Inferior parietal cortex (tissue), 1 donor: ENCODE data around the gene FTSJ1.
"Not testable (repeated sequence)": the region's sequence is repeated elsewhere in the genome, so short reads cannot be mapped to it uniquely, and the experiment has no call there.

Experiments used
- DNase-seq: peaks from one replicate; pipeline ENCODE4 v3.0.0-alpha.2; 2016; ENCODE audit errors: extremely low spot score

Gene FTSJ1

GRCh38 chrX:48475774-48476577 lies at the start of gene FTSJ1:
Gene FTSJ1 (plus strand): TSS chrX:48476199. CDS start chrX:48478048, 1,849 bp downstream.
- DNase-seq: peak; percentile 87

- DNase-seq: not testable (repeated sequence)
These were observed 48.8 kb upstream of the FTSJ1 start for GRCh38 chrX:48427027-48427716.

- not testable (repeated sequence) for DNase-seq
These were observed 46.4 kb upstream of the FTSJ1 start for GRCh38 chrX:48429606-48430005.

GRCh38 chrX:48430166-48430565 lies 45.8 kb upstream of the FTSJ1 start:
- not testable (repeated sequence) for DNase-seq

- DNase-seq: not testable (repeated sequence)
These were observed 42.3 kb upstream of the FTSJ1 start for GRCh38 chrX:48433713-48434112.

GRCh38 chrX:48447201-48447600 lies 28.8 kb upstream of the FTSJ1 start:
- DNase-seq: not testable (repeated sequence)

- DNase-seq: no peak
These were observed 25.9 kb upstream of the FTSJ1 start for GRCh38 chrX:48450076-48450475.

GRCh38 chrX:48451708-48452107 lies 24.3 kb upstream of the FTSJ1 start:
- DNase-seq: no peak

GRCh38 chrX:48456628-48457331 lies 19.2 kb upstream of the FTSJ1 start:
- DNase-seq: no peak

- DNase-seq: no peak
These were observed 17.3 kb upstream of the FTSJ1 start for GRCh38 chrX:48458711-48459110.

- no peak for DNase-seq
These were observed 16.5 kb upstream of the FTSJ1 start for GRCh38 chrX:48459483-48459882.

GRCh38 chrX:48460031-48460430 lies 16.0 kb upstream of the FTSJ1 start:
- no peak for DNase-seq

- DNase-seq: no peak
These were observed 15.4 kb upstream of the FTSJ1 start for GRCh38 chrX:48460606-48461005.

GRCh38 chrX:48461830-48462229 lies 14.2 kb upstream of the FTSJ1 start:
- DNase-seq: no peak

- no peak for DNase-seq
These were observed 10.6 kb upstream of the FTSJ1 start for GRCh38 chrX:48465336-48465933.

- DNase-seq: no peak
These were observed 9.3 kb upstream of the FTSJ1 start for GRCh38 chrX:48466696-48467095.

GRCh38 chrX:48467281-48467761 lies 8.7 kb upstream of the FTSJ1 start:
- DNase-seq: no peak

- no peak for DNase-seq
These were observed 7.7 kb upstream of the FTSJ1 start for GRCh38 chrX:48468247-48468671.

GRCh38 chrX:48468693-48469691 lies 7.0 kb upstream of the FTSJ1 start:
- DNase-seq: no peak

GRCh38 chrX:48470110-48470832 lies 5.7 kb upstream of the FTSJ1 start, which contains the start of gene SLC38A5:
Gene SLC38A5 (minus strand): TSS chrX:48470260. CDS start chrX:48467924, 2,336 bp downstream.
- no peak for DNase-seq
